Measurements from ENCODE around the gene SLC25A10.

Gene SLC25A10

DNA sequence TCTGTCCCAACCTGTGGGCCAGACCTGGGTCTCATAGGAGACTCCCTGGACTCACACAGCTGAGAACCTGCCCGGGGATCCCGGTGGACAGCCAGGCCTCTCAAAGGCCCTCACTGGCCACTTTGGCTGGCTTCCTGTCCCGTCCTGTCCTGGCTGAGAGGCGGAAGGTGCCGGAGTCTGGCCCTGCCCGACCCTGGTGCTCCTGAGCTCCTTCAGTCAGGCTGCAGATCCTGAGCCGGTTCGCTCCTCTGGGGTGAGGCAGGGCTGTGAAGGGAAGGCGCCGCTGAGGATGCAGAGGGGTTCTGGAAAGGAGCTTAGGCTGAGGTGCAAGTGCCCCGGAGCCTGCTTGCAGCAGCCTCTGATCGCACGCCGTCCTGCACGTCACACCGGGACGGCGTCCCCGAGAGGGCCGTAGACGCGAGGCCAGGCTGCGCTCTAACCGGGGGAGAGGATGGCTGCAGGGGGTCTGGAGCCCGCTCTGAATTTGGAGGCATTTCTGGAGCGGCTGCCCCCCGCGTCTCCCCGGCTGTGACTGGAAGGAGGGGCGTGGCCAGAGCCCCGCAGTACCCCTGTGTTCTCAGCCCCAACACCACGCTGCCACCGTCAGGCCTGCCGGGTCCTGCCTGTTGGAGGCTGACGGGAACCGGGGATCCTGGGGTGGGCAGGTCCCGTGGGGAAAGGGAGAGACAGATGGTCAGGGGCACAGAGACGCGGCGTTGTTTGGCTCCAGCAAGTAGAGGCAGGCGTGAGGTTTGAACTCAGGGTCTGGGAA, 24.1 kb upstream of the SLC25A10 start:
- no peak for DNase-seq (ENCODE audit: low spot score)

DNA sequence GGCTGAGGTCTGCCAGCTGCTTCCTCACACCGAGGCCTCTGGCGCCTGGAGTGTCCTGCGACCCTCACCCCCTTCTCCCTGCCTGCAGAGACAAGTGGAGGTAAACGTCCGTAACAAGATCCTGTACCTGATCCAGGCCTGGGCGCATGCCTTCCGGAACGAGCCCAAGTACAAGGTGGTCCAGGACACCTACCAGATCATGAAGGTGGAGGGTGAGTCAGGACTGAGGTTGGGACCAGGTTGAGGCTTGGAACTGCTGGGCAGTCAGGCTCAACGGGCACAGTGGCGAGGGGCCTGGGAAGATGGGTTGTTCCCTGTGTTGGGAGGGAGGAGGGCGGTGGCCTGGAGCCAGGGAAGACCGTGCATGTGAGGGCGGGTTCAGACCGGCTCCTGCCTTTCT, 23.5 kb upstream of the SLC25A10 start:
- no peak for DNase-seq (ENCODE audit: low spot score)

DNA sequence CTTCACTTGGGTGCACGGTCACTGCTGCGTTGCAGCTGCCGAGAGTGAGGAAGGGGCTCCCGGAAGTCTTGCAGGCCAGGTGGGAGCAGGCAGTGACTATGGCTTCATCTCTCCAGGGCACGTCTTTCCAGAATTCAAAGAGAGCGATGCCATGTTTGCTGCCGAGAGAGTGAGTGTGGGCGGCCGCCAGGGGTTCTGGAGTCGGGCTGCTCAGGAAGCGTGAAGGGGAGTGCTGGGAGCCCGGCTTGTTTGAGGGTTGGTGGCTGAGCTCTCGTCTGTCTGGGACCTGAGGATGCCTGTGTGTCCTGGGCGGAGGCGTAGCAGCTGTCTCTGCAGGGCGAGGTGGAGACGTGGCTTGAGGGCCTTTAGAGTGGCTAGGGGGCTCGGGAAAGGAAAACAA, 22.0 kb upstream of the SLC25A10 start:
- DNase-seq (ENCODE audit: low spot score) = no peak

DNA sequence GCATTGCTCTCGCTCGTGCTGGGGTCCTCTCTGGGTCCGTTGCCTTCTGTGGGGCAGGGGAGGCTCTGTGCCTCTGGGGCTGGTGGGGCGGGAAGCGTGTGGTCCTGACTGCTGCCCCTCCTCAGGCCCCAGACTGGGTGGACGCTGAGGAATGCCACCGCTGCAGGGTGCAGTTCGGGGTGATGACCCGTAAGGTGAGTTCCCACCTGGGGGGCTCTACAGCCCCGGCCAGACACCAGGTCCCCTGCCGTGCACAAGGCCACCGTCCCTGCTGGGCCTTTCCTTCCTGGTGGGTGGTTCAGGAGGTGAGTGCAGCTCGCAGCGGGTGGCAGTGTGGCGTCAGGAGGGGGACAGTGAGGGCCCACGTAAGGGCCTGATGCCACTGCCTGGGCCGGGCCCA, 21.5 kb upstream of the SLC25A10 start:
- no peak for DNase-seq (ENCODE audit: low spot score)

DNA sequence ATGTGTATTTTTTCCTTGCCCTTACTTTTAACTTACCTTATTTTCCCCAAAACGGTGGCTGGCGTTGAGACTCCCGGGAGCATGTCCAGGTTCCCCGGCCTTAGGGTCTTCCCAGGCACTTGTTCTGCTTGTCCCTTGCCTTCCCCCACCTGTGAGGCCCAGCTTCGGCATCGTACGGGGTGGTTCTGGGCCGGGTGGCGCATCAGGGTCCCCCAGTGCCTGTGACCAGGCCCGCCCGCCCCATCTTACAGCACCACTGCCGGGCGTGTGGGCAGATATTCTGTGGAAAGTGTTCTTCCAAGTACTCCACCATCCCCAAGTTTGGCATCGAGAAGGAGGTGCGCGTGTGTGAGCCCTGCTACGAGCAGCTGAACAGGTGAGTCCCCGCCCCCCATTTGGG, 20.9 kb upstream of the SLC25A10 start:
- no peak for DNase-seq (ENCODE audit: low spot score)

DNA sequence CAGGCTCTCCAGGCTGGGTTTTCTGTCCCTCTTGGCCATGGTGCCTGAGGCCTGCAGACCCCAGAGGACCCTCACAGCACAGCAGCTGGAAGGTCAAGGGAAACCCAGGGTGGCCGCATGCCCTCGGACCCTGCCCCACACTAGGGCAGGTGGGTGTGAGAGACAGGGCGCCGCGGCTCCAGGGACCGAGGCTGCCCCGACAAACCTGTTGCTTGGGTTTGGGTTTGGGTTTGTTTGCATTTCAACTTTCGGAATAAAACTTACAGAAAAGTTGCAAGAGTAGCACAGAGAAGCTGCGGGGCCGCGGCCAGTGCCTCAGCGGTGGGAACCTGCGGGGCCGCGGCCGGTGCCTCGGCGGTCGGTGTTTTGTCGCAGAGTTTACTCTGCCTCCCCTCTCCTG, 20.5 kb upstream of the SLC25A10 start:
- no peak for DNase-seq (ENCODE audit: low spot score)

DNA sequence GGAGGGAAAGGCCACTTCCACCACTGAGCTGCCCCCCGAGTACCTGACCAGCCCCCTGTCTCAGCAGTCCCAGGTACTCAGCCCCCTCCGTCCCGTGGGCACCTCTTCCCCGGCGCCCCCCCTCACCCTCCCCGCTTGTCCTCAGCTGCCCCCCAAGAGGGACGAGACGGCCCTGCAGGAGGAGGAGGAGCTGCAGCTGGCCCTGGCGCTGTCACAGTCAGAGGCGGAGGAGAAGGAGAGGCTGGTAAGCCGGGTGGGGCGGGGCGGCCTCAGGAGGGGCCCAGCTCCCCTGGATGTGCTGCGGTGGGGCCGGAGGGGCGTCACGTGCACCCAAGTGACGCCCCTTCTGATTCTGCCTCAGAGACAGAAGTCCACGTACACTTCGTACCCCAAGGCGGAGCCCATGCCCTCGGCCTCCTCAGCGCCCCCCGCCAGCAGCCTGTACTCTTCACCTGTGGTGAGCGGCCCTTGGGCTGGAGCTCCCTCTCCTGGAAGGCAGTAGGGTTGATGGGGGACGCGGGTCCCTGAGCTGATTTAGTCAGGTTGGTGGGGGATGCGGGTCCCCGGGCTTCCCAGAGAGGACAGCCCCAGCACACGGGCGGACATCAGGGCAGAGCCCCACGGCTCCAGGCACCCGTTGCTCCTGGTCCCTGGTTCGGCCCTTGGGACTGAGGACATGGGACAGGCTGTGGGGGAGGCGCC, 18.4 kb upstream of the SLC25A10 start:
- no peak for DNase-seq (ENCODE audit: low spot score)

DNA sequence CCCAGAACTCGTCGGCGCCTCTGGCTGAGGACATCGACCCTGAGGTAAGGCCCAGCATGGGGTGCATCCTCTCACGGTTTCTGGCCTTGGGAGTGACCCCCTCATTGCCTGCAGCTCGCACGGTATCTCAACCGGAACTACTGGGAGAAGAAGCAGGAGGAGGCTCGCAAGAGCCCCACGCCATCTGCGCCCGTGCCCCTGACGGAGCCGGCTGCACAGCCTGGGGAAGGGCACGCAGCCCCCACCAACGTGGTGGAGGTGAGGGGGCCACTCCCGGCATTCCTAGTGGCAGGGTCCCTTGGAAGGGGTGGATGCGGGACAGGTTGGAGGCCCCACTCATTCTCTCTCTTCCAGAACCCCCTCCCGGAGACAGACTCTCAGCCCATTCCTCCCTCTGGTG, 17.3 kb upstream of the SLC25A10 start:
- DNase-seq (ENCODE audit: low spot score) = no peak

DNA sequence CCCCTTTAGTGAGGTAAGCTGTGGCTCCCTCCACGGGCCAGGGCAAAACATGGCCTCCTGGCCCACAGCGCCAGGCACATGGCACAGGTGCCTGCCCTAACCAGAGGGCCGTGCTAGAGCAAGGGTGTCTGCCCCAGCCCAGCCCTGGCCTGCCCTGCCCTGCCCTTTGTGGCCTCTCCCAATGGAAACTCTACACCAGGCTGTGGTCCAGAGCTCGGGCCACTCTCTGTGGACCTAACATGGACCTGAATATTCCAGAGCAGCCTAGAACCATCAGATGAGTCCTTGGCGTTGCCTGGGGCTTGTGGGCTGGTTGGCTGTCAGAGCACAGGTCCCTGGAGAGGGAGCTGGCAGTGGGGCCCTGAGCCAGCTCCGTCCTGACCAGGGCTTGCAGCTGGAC, 16.9 kb upstream of the SLC25A10 start:
- DNase-seq (ENCODE audit: low spot score) = no peak

DNA sequence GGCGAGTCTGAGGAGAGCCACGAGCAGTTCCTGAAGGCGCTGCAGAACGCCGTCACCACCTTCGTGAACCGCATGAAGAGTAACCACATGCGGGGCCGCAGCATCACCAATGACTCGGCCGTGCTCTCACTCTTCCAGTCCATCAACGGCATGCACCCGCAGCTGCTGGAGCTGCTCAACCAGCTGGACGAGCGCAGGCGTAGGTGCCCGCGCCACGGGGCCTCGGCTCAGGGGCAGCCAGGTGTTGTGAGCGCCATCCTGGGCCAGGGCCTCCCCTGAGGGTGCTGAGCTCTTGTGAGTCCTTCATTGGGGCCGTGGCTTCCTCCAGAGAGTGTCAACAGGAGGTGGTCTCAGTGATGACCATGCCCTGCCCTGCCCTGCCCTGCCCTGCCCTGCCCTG, 16.3 kb upstream of the SLC25A10 start:
- DNase-seq (ENCODE audit: low spot score) = no peak

DNA sequence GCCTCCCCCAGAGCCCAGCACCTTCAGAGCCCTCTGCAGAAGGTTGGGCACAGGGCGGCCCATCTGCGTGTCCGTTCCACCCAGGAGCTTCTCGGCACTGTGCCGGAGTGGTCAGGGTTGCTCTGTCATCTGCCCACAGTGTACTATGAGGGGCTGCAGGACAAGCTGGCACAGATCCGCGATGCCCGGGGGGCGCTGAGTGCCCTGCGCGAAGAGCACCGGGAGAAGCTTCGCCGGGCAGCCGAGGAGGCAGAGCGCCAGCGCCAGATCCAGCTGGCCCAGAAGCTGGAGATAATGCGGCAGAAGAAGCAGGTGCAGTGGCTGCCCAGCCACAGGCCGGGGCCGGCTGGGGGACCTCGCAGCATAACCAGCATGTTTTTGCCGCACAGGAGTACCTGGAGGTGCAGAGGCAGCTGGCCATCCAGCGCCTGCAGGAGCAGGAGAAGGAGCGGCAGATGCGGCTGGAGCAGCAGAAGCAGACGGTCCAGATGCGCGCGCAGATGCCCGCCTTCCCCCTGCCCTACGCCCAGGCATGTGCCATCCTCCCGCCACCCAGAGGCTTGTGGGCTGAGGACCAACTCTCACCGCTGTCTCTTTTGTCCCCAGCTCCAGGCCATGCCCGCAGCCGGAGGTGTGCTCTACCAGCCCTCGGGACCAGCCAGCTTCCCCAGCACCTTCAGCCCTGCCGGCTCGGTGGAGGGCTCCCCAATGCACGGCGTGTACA, 15.7 kb upstream of the SLC25A10 start:
- DNase-seq (ENCODE audit: low spot score) = no peak

DNA sequence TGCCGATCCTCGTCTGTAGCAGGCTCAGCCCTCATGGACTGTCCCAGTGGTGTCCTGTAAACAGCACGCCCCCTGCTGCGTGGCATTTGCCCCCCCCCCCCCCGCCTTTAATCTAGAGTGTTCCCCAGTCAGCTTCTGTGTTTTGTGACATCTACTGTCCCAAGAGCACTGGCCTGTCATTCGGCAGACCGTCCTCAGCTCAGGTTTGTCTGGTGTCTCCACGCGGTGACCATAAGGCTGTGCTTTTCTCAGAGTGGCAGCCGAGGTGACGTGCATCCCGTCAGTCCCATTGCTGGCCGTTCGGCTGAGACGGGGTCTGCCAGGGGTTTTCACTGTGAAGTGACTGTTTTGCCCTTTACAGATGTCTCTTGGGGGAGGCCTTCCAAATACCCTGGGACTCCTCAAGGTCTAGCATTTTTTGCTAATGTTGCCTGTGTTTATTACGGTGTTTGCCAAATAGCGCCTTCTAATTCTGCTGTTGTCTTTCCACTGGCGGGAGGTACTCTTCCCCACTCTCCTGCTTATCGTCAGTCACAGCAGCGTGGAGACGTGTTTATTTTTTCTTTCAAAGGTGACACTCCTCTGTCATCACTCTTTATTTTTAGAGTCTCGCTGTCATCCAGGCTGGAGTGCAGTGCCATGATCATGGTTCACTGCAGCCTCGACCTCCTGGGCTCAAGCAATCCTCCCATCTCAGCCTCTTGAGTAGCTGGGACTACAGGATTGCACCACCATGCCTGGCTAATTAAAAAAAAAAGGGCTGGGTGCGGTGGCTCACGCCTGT, 14.6 kb upstream of the SLC25A10 start:
- DNase-seq (ENCODE audit: low spot score) = no peak

DNA sequence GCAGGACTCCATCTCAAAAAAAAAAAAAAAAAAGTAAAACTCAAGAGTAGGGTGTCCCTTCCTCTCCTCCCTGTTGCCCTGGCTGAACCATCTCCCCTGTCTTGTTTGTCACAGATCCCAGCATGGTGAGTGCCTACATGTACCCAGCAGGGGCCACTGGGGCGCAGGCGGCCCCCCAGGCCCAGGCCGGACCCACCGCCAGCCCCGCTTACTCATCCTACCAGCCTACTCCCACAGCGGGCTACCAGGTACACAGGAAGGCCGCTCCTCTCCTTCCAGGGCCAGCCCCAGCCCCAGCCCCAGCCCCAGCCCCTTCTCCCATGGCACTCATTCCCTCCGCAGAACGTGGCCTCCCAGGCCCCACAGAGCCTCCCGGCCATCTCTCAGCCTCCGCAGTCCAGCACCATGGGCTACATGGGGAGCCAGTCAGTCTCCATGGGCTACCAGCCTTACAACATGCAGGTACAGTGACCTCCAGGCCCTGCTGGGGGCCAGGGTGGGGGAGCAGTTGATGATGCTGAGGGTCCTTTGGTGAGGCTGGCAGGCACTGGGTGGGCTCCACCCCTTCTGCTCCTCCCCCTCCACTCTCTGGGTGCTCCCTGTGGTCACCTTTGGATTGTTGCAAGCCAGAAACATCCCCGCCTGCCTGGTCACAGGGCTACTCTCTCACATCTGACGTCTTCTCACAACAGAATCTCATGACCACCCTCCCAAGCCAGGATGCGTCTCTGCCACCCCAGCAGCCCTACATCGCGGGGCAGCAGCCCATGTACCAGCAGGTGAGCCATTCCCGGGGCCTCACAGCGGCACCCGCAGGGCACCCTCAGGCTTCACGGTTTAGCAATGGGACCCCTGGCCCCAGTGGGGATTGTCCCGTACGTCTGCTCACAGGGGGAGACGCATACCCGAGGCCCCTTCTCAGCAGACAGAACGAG, 11.5 kb upstream of the SLC25A10 start:
- no peak for DNase-seq (ENCODE audit: low spot score)

DNA sequence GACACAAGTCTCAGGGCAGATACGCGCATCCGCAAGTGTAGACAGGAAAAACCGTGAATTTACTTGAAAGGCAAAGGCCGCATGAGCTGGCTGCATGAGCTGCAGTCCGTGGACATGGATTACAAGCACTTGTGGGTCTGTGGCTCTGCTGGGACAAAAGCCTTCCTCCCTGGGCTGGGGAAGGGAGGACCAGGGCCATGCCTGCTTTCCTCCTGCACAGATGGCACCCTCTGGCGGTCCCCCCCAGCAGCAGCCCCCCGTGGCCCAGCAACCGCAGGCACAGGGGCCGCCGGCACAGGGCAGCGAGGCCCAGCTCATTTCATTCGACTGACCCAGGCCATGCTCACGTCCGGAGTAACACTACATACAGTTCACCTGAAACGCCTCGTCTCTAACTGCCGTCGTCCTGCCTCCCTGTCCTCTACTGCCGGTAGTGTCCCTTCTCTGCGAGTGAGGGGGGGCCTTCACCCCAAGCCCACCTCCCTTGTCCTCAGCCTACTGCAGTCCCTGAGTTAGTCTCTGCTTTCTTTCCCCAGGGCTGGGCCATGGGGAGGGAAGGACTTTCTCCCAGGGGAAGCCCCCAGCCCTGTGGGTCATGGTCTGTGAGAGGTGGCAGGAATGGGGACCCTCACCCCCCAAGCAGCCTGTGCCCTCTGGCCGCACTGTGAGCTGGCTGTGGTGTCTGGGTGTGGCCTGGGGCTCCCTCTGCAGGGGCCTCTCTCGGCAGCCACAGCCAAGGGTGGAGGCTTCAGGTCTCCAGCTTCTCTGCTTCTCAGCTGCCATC, 10.6 kb upstream of the SLC25A10 start:
- no peak for DNase-seq (ENCODE audit: low spot score)

DNA sequence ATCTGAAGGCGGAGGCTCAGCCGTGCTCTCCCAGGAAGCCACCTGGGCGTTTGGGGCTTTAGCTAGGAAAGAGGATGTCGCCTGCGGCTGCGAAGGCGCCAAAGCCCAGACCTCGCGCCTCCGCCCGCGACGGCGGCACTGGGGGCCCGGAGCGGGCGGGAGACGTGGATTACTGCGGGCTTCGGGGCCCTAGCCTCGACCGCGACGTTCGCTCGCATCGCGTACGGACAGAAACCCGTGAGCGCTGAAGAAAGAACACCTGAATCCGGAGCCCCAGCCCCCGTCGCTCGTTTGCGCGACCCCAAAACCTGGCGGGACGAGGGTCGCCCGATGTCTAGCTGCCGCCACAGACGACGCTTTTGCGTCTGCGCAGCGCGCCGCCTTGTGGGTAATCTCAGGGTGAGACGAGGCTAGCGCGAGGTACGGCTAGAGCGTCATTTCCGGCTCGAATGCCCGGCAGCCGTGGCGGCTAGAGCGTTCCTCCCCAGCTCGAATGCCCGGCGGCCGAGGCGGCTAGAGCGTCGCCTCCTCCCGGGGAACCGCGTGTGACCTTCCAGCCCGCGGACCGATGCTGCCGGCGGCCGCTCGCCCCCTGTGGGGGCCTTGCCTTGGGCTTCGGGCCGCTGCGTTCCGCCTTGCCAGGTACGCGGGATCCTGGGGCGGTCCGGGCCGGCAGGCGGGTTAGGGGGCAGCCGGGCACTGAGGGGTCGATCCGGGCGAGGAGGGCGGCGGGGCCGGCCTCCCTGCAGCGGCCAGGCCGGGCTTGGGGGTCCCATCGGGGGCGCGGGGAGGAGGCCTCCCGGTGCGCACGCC, 8.9 kb upstream of the SLC25A10 start, which contains the start of gene MRPL12:
Gene MRPL12, plus strand, starts transcription at position 434 of the 813 bp plus-strand sequence. Its CDS starts 135 bp downstream, at position 569.
- peak; percentile 90 for DNase-seq (ENCODE audit: low spot score)

DNA sequence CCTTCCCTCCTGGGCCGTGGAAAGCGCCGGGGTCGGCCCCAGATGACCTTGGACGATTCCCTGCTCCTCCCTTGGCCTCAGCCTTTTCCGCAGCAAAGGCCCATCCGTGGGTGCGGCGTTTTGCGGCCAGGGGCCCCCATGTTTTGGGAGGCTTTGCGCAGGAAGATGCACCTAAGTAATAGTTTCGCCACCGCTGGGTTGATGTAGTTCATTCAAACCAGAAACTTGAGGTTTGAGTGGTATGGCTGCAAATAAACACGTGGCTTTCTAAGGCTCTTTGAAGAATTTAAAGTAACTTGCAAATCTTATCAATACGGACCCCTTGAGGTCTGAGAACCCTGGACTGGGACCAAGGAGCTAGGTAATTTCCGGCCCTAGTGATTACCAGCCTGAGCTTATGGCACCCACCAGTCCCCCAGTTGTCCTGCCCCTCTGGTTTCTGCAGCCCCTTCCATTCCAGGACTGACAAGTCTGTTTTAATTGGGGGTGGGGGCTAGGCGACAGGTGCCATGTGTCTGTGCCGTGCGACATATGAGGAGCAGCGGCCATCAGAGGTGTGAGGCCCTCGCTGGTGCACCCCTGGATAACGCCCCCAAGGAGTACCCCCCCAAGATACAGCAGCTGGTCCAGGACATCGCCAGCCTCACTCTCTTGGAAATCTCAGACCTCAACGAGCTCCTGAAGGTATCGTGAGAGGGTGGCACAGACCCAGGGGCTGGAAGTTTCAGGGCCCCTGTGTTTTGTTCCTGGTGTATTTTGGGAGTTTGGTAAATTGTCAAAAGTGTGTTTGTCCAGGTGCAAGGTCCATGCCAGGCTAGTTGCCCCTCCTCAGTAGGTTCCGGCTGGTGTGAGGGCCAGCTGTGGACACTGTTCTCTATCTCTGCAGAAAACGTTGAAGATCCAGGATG, 8.1 kb upstream of the SLC25A10 start:
- peak; percentile 11 for DNase-seq (ENCODE audit: low spot score)

DNA sequence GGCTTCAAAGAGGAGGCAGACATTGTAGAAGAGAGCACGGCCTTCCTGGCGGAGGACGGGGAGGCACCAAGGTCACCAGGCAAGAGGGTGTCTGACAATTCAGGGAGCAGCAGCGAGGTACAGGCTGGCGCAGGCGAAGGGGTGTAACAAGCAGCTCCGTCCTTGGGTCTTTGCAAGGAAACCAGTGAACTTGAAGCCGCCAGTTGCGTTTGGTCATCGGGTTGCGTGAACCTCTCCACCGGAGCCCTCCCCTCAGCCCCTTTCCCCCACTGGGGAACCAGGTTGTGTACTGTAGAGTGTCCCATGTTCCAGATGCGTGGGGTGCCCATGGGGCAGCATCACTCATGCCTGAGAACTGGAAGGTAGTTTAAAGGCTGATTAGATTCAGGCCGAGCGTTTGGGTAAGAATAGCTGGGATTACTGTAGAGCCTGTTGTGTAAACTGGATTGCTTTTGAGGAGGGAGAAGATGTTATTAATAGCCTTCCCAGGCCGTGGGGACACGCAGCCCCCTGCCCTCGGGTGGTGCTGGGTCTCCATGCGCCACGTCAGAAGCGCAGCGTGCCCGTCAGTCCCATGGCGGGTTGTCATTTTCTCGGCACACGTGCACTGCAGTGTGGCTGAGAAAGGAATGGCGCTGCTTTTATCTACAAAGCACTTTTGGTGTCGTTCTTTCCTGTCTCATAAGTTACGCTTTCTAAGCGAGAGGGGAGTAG, 6.4 kb upstream of the SLC25A10 start:
- DNase-seq (ENCODE audit: low spot score) = no peak

DNA sequence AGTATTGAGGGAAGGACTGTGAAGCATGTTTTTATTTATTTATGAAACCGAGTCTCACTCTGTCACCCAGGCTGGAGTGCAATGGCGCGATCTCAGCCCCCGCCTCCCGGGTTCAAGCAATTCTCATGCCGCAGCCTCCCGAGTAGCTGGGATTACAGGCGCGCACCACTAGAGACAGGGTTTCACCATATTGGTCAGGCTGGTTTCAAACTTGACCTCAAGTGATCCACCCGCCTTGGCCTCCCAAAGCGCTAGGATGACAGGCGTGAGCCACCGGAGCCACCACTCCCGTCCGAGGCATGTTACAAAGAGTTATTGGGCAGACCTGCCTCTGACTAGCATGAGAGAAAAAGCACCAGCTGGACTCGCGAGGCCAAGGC, 5.9 kb upstream of the SLC25A10 start:
- no peak for DNase-seq (ENCODE audit: low spot score)
